HepG2 (cell line): ENCODE data around the gene AKR1A1. TPM values are rescaled to one million over a fixed set of nuclear protein-coding genes. Genes with fewer than 3 reads are reported as not detected.

Experiments
- ERF ChIP-seq: IDR thresholded peaks from 2 replicates; pipeline ENCODE4 v1.6.1; 2018; ENCODE audit warnings: missing biosample characterization, missing genetic modification reagents
- FIP1L1 ChIP-seq: fragments of 200-400 bp; formaldehyde crosslinking; IDR thresholded peaks from 2 replicates; pipeline ENCODE4 v1.6.1; 2018; ENCODE audit warnings: low read depth, mild to moderate bottlenecking, low read length, moderate library complexity, borderline replicate concordance; ENCODE audit not compliant: insufficient read depth
- GATAD1 ChIP-seq: IDR thresholded peaks from 2 replicates; pipeline ENCODE4 v1.6.1; 2016; ENCODE audit warnings: missing genetic modification reagents, missing compliant biosample characterization
- GLI4 ChIP-seq: sonication (generic); formaldehyde crosslinking; IDR thresholded peaks from 2 replicates; pipeline ENCODE4 v1.5.1; 2020; ENCODE audit warnings: missing genetic modification reagents, mild to moderate bottlenecking, moderate library complexity, borderline replicate concordance
- HHEX ChIP-seq: IDR thresholded peaks from 2 replicates; pipeline ENCODE4 v1.6.1; 2016; ENCODE audit warnings: control low read depth
- KLF16 ChIP-seq, 2 experiments: sonication (generic) in 1 of 2; formaldehyde crosslinking in 1 of 2; IDR thresholded peaks; 2 replicates each; pipeline versions ENCODE4 v1.6.1 to v1.8.0; 2016 to 2023; ENCODE audit warnings: missing genetic modification reagents in 2 of 2, missing compliant biosample characterization in 1 of 2
- NR2F2 ChIP-seq: IDR thresholded peaks from 2 replicates; pipeline ENCODE4 v1.6.1; 2012; ENCODE audit warnings: low read depth, inconsistent platforms, borderline replicate concordance
- PLRG1 ChIP-seq: fragments of 450-650 bp; conservative IDR thresholded peaks from 2 replicates; pipeline ENCODE4 v1.6.1; 2016
- WIZ ChIP-seq: sonication (generic); formaldehyde crosslinking; IDR thresholded peaks from 2 replicates; pipeline ENCODE4 v1.5.1; 2020; ENCODE audit warnings: mild to moderate bottlenecking, missing genetic modification reagents
- ZNF225 ChIP-seq: sonication (generic); formaldehyde crosslinking; IDR thresholded peaks from 2 replicates; pipeline ENCODE4 v1.4.0; 2020; ENCODE audit warnings: mild to moderate bottlenecking, missing genetic modification reagents
- ZNF251 ChIP-seq: sonication (generic); formaldehyde crosslinking; IDR thresholded peaks from 2 replicates; pipeline ENCODE4 v1.9.0; 2021; ENCODE audit warnings: mild to moderate bottlenecking, missing genetic modification reagents
- ZNF383 ChIP-seq: sonication (generic); formaldehyde crosslinking; IDR thresholded peaks from 2 replicates; pipeline ENCODE4 v1.4.0; 2020; ENCODE audit warnings: missing genetic modification reagents, mild to moderate bottlenecking, borderline replicate concordance
- ZNF510 ChIP-seq: sonication (generic); formaldehyde crosslinking; IDR thresholded peaks from 2 replicates; pipeline ENCODE4 v1.4.0; 2020; ENCODE audit warnings: low read depth, mild to moderate bottlenecking, missing genetic modification reagents
- ZNF615 ChIP-seq: sonication (generic); formaldehyde crosslinking; IDR thresholded peaks from 2 replicates; pipeline ENCODE4 v1.5.0; 2020; ENCODE audit warnings: mild to moderate bottlenecking, missing genetic modification reagents, borderline replicate concordance
- polyA plus RNA-seq, 8 experiments: library from polyadenylated mRNA; depleted of rRNA in 3 of 8; stranded (reverse) in 7 of 8; unstranded in 1 of 8; fragments of >200 nt; fragmentation: Illumina TruSeq in 4 of 8; extraction: Trizol in 4 of 8; gene quantifications; 2 replicates each; pipeline versions ENCODE4 v1.2.1 to v1.2.3, GENCODE V29; 2011 to 2016; ENCODE audit warnings: low read depth in 4 of 8, missing spikeins in 1 of 8, mixed read lengths in 1 of 8; ENCODE audit not compliant: insufficient read depth in 1 of 8
- total RNA-seq, 5 experiments: library from RNA; depleted of rRNA; stranded (reverse); fragments of >200 nt; fragmentation: Illumina TruSeq; extraction: Trizol; gene quantifications; 2 replicates each; pipeline ENCODE4 v1.2.3, GENCODE V29; 2016; ENCODE audit warnings: low read depth in 1 of 5
- TF ChIP-seq, protein P1 (sequence below): sonication (generic); formaldehyde crosslinking; conservative IDR thresholded peaks from 2 replicates; pipeline ENCODE4 v1.4.0; 2020; ENCODE audit warnings: missing genetic modification reagents
- TF ChIP-seq, protein P2 (sequence below): sonication (generic); formaldehyde crosslinking; IDR thresholded peaks from 2 replicates; pipeline ENCODE4 v1.4.0; 2020; ENCODE audit warnings: missing genetic modification reagents
- TF ChIP-seq, protein P3 (sequence below): sonication (generic); formaldehyde crosslinking; IDR thresholded peaks from 2 replicates; pipeline ENCODE4 v1.5.0; 2020; ENCODE audit warnings: missing genetic modification reagents
- TF ChIP-seq, protein P4 (sequence below): sonication (generic); formaldehyde crosslinking; IDR thresholded peaks from 2 replicates; pipeline ENCODE4 v1.4.0; 2020; ENCODE audit warnings: missing genetic modification reagents, mild to moderate bottlenecking, borderline replicate concordance
- TF ChIP-seq, protein P5 (sequence below), 2 experiments: IDR thresholded peaks; 2 replicates each; pipeline ENCODE4 v1.6.1; 2011 to 2012; ENCODE audit warnings: low read length in 2 of 2, borderline replicate concordance in 1 of 2, low read depth in 1 of 2, mild to moderate bottlenecking in 1 of 2, moderate library complexity in 1 of 2

The AKR1A1 gene
- total and polyA plus RNA-seq, 2 of the 13 experiments (the other 11 are each of a cell fraction or from before 2014, with no cell fraction given) = 181 to 217 TPM

DNA sequence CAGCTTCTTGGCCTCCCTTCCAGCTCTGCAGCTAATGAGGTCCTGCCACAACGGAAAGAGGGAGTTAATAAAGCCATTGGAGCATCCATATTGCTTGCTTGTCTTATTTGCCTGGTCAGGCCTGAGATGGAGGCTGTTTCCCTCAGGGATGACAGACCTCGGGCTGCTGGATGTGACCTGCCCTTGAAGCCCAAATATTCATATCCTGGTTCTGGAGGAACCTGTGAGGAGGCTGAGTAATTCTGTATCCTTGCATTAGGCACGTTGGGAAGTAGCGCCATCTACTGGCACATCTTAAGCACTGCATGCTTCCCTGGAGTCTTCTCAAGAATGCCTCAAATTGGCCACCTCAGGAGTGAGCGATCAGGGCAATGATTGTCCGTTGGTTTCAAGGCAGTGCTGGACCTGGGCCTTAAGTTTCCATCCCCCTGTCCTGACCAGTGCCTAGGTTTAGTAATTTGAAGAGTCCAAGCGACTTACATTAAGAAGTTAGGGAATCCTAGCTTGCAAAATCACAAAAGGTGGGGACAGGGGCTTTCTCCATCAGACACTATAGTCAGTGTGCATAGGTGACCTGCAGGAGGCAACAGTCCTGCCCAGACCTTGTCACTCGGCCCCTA lies 19.4 kb downstream of the AKR1A1 start (continued):
- TF ChIP-seq, protein P1, sequence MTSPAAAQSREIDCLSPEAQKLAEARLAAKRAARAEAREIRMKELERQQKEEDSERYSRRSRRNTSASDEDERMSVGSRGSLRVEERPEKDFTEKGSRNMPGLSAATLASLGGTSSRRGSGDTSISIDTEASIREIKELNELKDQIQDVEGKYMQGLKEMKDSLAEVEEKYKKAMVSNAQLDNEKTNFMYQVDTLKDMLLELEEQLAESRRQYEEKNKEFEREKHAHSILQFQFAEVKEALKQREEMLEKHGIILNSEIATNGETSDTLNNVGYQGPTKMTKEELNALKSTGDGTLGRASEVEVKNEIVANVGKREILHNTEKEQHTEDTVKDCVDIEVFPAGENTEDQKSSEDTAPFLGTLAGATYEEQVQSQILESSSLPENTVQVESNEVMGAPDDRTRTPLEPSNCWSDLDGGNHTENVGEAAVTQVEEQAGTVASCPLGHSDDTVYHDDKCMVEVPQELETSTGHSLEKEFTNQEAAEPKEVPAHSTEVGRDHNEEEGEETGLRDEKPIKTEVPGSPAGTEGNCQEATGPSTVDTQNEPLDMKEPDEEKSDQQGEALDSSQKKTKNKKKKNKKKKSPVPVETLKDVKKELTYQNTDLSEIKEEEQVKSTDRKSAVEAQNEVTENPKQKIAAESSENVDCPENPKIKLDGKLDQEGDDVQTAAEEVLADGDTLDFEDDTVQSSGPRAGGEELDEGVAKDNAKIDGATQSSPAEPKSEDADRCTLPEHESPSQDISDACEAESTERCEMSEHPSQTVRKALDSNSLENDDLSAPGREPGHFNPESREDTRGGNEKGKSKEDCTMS = no peak
- TF ChIP-seq GATAD1 (CRISPR knock-in tag) = peak; percentile 46; the same call in 1 of the 2 replicates
- TF ChIP-seq, protein P2, sequence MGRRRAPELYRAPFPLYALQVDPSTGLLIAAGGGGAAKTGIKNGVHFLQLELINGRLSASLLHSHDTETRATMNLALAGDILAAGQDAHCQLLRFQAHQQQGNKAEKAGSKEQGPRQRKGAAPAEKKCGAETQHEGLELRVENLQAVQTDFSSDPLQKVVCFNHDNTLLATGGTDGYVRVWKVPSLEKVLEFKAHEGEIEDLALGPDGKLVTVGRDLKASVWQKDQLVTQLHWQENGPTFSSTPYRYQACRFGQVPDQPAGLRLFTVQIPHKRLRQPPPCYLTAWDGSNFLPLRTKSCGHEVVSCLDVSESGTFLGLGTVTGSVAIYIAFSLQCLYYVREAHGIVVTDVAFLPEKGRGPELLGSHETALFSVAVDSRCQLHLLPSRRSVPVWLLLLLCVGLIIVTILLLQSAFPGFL (CRISPR knock-in tag) = no peak
- TF ChIP-seq ZNF251 (CRISPR knock-in tag) = no peak
- TF ChIP-seq, protein P3, sequence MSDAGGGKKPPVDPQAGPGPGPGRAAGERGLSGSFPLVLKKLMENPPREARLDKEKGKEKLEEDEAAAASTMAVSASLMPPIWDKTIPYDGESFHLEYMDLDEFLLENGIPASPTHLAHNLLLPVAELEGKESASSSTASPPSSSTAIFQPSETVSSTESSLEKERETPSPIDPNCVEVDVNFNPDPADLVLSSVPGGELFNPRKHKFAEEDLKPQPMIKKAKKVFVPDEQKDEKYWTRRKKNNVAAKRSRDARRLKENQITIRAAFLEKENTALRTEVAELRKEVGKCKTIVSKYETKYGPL (CRISPR knock-in tag) = no peak
- TF ChIP-seq WIZ (CRISPR knock-in tag) = 0 out of 2 replicates have a peak, but pooled peaks have one; percentile 45
- TF ChIP-seq ZNF615 (CRISPR knock-in tag) = no peak
- TF ChIP-seq ERF = peak; percentile 70; the same call in 1 of the 2 replicates
- no peak for TF ChIP-seq GLI4 (CRISPR knock-in tag)
- no peak for TF ChIP-seq HHEX (CRISPR knock-in tag)
- no peak for TF ChIP-seq PLRG1
- TF ChIP-seq ZNF510 = no peak
- no peak for TF ChIP-seq FIP1L1
- TF ChIP-seq NR2F2 = peak; percentile 38; the same call in 1 of the 2 replicates
- no peak for TF ChIP-seq ZNF383 (CRISPR knock-in tag)
- no peak for TF ChIP-seq ZNF225 (CRISPR knock-in tag)
- TF ChIP-seq, protein P4, sequence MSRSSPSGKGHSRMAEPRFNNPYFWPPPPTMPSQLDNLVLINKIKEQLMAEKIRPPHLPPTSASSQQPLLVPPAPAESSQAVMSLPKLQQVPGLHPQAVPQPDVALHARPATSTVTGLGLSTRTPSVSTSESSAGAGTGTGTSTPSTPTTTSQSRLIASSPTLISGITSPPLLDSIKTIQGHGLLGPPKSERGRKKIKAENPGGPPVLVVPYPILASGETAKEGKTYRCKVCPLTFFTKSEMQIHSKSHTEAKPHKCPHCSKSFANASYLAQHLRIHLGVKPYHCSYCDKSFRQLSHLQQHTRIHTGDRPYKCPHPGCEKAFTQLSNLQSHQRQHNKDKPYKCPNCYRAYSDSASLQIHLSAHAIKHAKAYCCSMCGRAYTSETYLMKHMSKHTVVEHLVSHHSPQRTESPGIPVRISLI (CRISPR knock-in tag) = no peak
- TF ChIP-seq KLF16 (CRISPR knock-in tag; IDR thresholded peaks at IDR 0.05) = 0 out of 4 replicates have a peak, but pooled peaks of 1 of the 2 experiments have one; percentile 23
- TF ChIP-seq, protein P5, sequence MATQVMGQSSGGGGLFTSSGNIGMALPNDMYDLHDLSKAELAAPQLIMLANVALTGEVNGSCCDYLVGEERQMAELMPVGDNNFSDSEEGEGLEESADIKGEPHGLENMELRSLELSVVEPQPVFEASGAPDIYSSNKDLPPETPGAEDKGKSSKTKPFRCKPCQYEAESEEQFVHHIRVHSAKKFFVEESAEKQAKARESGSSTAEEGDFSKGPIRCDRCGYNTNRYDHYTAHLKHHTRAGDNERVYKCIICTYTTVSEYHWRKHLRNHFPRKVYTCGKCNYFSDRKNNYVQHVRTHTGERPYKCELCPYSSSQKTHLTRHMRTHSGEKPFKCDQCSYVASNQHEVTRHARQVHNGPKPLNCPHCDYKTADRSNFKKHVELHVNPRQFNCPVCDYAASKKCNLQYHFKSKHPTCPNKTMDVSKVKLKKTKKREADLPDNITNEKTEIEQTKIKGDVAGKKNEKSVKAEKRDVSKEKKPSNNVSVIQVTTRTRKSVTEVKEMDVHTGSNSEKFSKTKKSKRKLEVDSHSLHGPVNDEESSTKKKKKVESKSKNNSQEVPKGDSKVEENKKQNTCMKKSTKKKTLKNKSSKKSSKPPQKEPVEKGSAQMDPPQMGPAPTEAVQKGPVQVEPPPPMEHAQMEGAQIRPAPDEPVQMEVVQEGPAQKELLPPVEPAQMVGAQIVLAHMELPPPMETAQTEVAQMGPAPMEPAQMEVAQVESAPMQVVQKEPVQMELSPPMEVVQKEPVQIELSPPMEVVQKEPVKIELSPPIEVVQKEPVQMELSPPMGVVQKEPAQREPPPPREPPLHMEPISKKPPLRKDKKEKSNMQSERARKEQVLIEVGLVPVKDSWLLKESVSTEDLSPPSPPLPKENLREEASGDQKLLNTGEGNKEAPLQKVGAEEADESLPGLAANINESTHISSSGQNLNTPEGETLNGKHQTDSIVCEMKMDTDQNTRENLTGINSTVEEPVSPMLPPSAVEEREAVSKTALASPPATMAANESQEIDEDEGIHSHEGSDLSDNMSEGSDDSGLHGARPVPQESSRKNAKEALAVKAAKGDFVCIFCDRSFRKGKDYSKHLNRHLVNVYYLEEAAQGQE (IDR thresholded peaks at IDR 0.05; ENCODE audit: borderline replicate concordance in 1 of 2, low read depth in 1 of 2, low read length in 2 of 2) = no peak
